HEK293T (cell line): Measurements from ENCODE around the gene TAS2R38.

Experiments
- BHLHE40 ChIP-seq: fragments of 450-650 bp; IDR thresholded peaks from 2 replicates; pipeline ENCODE4 v1.6.1; 2016; ENCODE audit warnings: mild to moderate bottlenecking, moderate library complexity, borderline replicate concordance
- CTBP1 ChIP-seq: fragments of 450-650 bp; IDR thresholded peaks from 2 replicates; pipeline ENCODE4 v1.6.1; 2016; ENCODE audit warnings: borderline replicate concordance
- ELF4 ChIP-seq: fragments of 450-650 bp; IDR thresholded peaks from 2 replicates; pipeline ENCODE4 v1.6.1; 2017; ENCODE audit warnings: antibody characterized with exemption
- FOXA1 ChIP-seq: fragments of 450-650 bp; IDR thresholded peaks from 2 replicates; pipeline ENCODE4 v1.6.1; 2016; ENCODE audit warnings: mild to moderate bottlenecking
- FOXK2 ChIP-seq: fragments of 450-650 bp; IDR thresholded peaks from 2 replicates; pipeline ENCODE4 v1.6.1; 2016; ENCODE audit warnings: mild to moderate bottlenecking
- FOXM1 ChIP-seq: fragments of 450-650 bp; IDR thresholded peaks from 2 replicates; pipeline ENCODE4 v1.6.1; 2017; ENCODE audit warnings: mild to moderate bottlenecking, borderline replicate concordance
- TARDBP ChIP-seq: fragments of 450-650 bp; IDR thresholded peaks from 2 replicates; pipeline ENCODE4 v1.6.1; 2016
- ZNF384 ChIP-seq: fragments of 450-650 bp; IDR thresholded peaks from 2 replicates; pipeline ENCODE4 v1.6.1; 2016

DNA sequence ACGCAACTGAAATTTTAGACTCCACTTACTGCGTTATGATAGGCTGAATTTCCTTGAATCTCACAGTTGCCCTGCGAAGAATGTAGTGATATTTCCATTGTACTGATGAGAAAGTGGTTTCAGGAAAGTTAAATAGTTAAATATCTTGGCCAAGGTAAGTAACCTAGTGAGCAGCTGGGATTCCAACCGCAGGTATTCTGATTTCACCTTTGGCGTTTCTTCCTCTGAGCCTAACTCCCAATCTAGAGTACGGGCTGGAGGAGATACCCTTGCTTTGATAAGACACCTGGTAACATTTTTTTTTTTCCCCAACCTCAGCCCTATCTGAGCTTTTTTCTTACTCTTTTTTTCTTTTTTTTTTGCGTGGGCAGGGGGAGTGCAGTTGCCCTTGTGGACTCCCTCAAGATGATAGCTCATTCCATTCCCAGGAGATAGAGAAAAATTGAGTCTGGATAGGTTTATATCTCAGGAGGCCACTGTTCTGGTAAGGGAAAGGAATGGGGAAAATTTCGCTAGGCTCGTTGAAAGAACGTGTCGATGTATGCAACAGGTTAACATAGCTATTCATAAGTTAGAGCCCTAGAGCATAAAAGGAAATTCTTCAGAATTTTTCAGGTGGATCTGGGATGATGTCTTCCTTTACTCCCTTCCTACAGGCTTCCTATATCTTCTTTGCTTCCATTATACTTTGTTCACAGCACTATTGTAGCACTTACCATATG, 3.1 kb upstream of the TAS2R38 start:
- TF ChIP-seq BHLHE40 (no peak), FOXM1 (no peak), FOXK2 (no peak), TARDBP (no peak), FOXA1 (no peak), ZNF384 (no peak), ELF4 (no peak), CTBP1 (no peak)
